GM19372 (cell line): ENCODE results near the gene ARMC5.
A peak's percentile ranks its signal among the peaks of the same experiment; 100 is the strongest.
"Not testable (repeated sequence)": the region's sequence is repeated elsewhere in the genome, so short reads cannot be mapped to it uniquely, and the experiment has no call there.

Experiments
- ATAC-seq: cut with Tn5 transposase; IDR thresholded peaks from one replicate; pipeline ENCODE4 v1.9.1; 2021; ENCODE audit warnings: mild to moderate bottlenecking, low read depth, moderate library complexity; ENCODE audit not compliant: unreplicated experiment

The ARMC5 gene

GRCh38 chr16:31458844-31459686 is at the start of gene ARMC5:
TSS of gene ARMC5 (plus strand) at chr16:31459501. CDS start at chr16:31459525, 24 bp downstream.
- peak; percentile 63 for ATAC-seq

GRCh38 chr16:31410082-31410481 is 49.2 kb upstream of the ARMC5 start:
- no peak for ATAC-seq

- ATAC-seq, result no peak
Measured at GRCh38 chr16:31411024-31411844, 48.1 kb upstream of the ARMC5 start.

- ATAC-seq, result no peak
Measured at GRCh38 chr16:31412750-31413149, 46.6 kb upstream of the ARMC5 start.

- no peak for ATAC-seq
Measured at GRCh38 chr16:31413381-31413780, 45.9 kb upstream of the ARMC5 start.

- no peak for ATAC-seq
Measured at GRCh38 chr16:31413943-31414342, 45.4 kb upstream of the ARMC5 start.

GRCh38 chr16:31414706-31415105 is 44.6 kb upstream of the ARMC5 start:
- ATAC-seq, result no peak

- no peak for ATAC-seq
Measured at GRCh38 chr16:31416371-31416770, 42.9 kb upstream of the ARMC5 start.

GRCh38 chr16:31417036-31417435 is 42.3 kb upstream of the ARMC5 start:
- not testable (repeated sequence) for ATAC-seq

- ATAC-seq, result no peak
Measured at GRCh38 chr16:31417916-31418315, 41.4 kb upstream of the ARMC5 start.

- no peak for ATAC-seq
Measured at GRCh38 chr16:31420037-31420436, 39.3 kb upstream of the ARMC5 start.

- ATAC-seq, result no peak
Measured at GRCh38 chr16:31421587-31421986, 37.7 kb upstream of the ARMC5 start.

GRCh38 chr16:31423241-31423640 is 36.1 kb upstream of the ARMC5 start:
- ATAC-seq, result no peak

- no peak for ATAC-seq
Measured at GRCh38 chr16:31423801-31424200, 35.5 kb upstream of the ARMC5 start.

GRCh38 chr16:31427441-31428278 is 31.6 kb upstream of the ARMC5 start:
- no peak for ATAC-seq

- ATAC-seq, result no peak
Measured at GRCh38 chr16:31428279-31428597, 31.1 kb upstream of the ARMC5 start, which contains the start of gene COX6A2. TSS of gene COX6A2 (minus strand) at chr16:31428360. CDS start at chr16:31428325, 35 bp downstream.

GRCh38 chr16:31428638-31429247 is 30.6 kb upstream of the ARMC5 start:
- ATAC-seq, result no peak

GRCh38 chr16:31429314-31429713 is 30.0 kb upstream of the ARMC5 start:
- no peak for ATAC-seq

- ATAC-seq, result no peak
Measured at GRCh38 chr16:31429796-31430195, 29.5 kb upstream of the ARMC5 start.

GRCh38 chr16:31430380-31431052 is 28.8 kb upstream of the ARMC5 start:
- no peak for ATAC-seq
